ENCODE measurements around the gene DVL2.

DNA sequence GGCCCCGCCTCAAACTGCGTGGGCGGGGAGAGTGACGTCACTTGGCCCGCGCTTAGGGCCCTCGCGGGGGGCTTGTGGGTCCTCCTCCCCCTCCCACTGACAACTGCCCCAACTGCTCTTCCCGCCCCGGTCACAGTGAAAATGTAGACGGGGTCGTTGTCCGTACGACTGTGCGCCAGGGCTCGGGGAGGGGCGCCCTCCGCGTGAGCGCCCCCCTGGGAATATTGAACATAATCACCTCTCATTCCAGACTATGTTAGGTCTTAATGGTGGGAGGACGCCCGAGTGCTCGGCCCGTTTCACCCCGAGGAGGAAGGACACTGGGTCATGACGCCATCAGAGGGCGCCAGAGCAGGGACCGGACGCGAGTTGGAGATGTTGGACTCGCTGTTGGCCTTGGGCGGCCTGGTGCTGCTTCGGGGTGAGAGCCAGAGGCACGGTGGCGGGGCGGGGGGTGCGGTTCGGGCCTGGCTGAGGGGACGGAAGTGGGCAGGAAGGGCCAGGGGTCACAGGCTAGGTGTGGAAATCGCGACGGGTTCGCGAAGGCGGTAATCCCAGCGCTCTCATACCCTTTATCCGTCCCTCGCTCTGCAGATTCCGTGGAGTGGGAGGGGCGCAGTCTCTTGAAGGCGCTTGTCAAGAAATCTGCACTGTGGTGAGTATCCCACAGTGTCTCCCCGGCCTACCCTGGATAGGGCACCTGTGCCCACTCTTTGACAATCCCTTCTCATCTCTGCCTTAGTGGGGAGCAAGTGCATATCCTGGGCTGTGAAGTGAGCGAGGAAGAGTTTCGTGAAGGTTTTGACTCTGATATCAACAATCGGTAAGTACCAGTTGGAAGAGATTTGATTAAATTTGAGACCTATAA, 18.1 kb upstream of the DVL2 start, which contains the start of gene ELP5:
- TF ChIP-seq, protein P1, sequence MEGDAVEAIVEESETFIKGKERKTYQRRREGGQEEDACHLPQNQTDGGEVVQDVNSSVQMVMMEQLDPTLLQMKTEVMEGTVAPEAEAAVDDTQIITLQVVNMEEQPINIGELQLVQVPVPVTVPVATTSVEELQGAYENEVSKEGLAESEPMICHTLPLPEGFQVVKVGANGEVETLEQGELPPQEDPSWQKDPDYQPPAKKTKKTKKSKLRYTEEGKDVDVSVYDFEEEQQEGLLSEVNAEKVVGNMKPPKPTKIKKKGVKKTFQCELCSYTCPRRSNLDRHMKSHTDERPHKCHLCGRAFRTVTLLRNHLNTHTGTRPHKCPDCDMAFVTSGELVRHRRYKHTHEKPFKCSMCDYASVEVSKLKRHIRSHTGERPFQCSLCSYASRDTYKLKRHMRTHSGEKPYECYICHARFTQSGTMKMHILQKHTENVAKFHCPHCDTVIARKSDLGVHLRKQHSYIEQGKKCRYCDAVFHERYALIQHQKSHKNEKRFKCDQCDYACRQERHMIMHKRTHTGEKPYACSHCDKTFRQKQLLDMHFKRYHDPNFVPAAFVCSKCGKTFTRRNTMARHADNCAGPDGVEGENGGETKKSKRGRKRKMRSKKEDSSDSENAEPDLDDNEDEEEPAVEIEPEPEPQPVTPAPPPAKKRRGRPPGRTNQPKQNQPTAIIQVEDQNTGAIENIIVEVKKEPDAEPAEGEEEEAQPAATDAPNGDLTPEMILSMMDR (IDR thresholded peaks at IDR 0.05), result peak in 2 of 7 experiments; percentile 0 to 19
- TF ChIP-seq POLR2A (IDR thresholded peaks at IDR 0.05), result peak in 1 of 4 donors; percentile 33
- no peak for TF ChIP-seq EP300 (IDR thresholded peaks at IDR 0.05)
- TF ChIP-seq POLR2AphosphoS5 (IDR thresholded peaks at IDR 0.05), result peak; percentile 70 to 89 (median 80)

Measured in stomach (tissue), 4 donors.